Endothelial cell of umbilical vein (primary cell): Measurements from ENCODE around the gene LRCH1.

Source experiments
- EZH2 ChIP-seq: IDR thresholded peaks from 2 replicates; pipeline ENCODE4 v1.6.1; 2012; ENCODE audit warnings: borderline replicate concordance, low read depth, mild to moderate bottlenecking, moderate library complexity, low read length, inconsistent platforms; ENCODE audit not compliant: severe bottlenecking
- GATA2 ChIP-seq: IDR thresholded peaks from 2 replicates; pipeline ENCODE4 v1.7.0; 2011; ENCODE audit warnings: low read depth, mild to moderate bottlenecking, moderate library complexity, mixed read lengths, low read length; ENCODE audit not compliant: insufficient read length, insufficient read depth
- JUN ChIP-seq: IDR thresholded peaks from 2 replicates; pipeline ENCODE4 v1.6.1; 2011; ENCODE audit warnings: borderline replicate concordance, low read depth; ENCODE audit not compliant: insufficient read length, insufficient read depth
- POLR2A ChIP-seq: IDR thresholded peaks from 2 replicates; pipeline ENCODE4 v1.6.1; 2012; ENCODE audit warnings: low read depth, mild to moderate bottlenecking, control low read depth, low read length
- POLR2AphosphoS5 ChIP-seq: IDR thresholded peaks from 2 replicates; pipeline ENCODE4 v1.6.1; 2012; ENCODE audit warnings: low read depth, mild to moderate bottlenecking, control low read depth, low read length, moderate library complexity; ENCODE audit not compliant: insufficient read depth
- TF ChIP-seq, protein P1 (sequence below), 2 donors: IDR thresholded peaks; 1 replicate in 1 of 2; 2 replicates in 1 of 2; pipeline ENCODE4 v1.5.1; 2011; ENCODE audit warnings: low read length in 2 of 2, mild to moderate bottlenecking in 2 of 2, moderate library complexity in 2 of 2, control low read depth in 1 of 2, inconsistent platforms in 1 of 2, low read depth in 1 of 2; ENCODE audit not compliant: insufficient read depth in 1 of 2; ENCODE audit errors: extremely low read depth in 1 of 2

DNA sequence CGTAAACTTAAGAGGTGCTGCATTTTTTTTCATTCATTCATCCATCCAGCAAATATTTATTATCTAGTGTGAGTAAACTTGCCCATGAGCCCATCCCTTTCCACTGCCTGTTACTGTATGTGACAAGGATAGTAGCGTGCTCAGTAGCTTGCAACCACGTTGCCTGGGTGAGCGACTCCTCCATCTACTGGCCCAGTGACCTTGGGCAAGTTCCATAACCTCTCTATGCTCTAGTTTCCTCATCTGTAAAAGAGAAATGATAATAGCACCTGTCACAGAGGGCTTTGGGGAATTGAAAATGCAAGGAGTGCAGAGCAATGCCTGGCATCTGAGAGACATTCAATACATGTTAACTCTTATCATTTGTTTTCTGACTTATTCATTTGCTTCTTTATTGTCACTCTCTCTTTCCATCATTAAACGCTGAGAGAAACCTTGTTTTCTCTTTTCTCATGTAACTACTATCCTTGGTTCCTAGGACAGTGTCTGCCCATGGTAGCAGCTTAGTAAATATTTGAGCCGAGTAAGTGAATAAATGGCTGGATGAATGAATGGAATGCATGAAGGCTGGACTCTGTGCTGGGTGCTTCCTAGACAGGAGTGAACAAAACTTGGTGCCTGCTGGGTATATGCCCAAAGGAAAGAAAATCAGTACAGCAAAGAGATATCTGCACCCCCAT, 19.9 kb downstream of the LRCH1 start:
- TF ChIP-seq POLR2AphosphoS5 = no peak
- TF ChIP-seq, protein P1, sequence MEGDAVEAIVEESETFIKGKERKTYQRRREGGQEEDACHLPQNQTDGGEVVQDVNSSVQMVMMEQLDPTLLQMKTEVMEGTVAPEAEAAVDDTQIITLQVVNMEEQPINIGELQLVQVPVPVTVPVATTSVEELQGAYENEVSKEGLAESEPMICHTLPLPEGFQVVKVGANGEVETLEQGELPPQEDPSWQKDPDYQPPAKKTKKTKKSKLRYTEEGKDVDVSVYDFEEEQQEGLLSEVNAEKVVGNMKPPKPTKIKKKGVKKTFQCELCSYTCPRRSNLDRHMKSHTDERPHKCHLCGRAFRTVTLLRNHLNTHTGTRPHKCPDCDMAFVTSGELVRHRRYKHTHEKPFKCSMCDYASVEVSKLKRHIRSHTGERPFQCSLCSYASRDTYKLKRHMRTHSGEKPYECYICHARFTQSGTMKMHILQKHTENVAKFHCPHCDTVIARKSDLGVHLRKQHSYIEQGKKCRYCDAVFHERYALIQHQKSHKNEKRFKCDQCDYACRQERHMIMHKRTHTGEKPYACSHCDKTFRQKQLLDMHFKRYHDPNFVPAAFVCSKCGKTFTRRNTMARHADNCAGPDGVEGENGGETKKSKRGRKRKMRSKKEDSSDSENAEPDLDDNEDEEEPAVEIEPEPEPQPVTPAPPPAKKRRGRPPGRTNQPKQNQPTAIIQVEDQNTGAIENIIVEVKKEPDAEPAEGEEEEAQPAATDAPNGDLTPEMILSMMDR (IDR thresholded peaks at IDR 0.05; ENCODE audit: extremely low read depth in 1 of 2, insufficient read depth in 1 of 2, low read depth in 1 of 2, low read length in 2 of 2) = no peak
- TF ChIP-seq EZH2 = no peak
- TF ChIP-seq POLR2A = no peak
- TF ChIP-seq GATA2 = no peak
- TF ChIP-seq JUN = no peak
